Neural cell (in vitro differentiated cells): ENCODE measurements around the gene TMIGD3. TPM values are rescaled to one million over a fixed set of nuclear protein-coding genes. Genes with fewer than 3 reads are reported as not detected.

Experiments used
- H2AFZ ChIP-seq: fragments of 200-600, 300-800 bp; sonication (generic), shearing (Covaris generic); 2 replicates; pipeline ENCODE4 v1.6.0; 2014; ENCODE audit warnings: low read depth, mild to moderate bottlenecking, antibody characterized with exemption, low read length, moderate library complexity
- H3F3A ChIP-seq: fragments of 200-600 bp; shearing (Covaris generic); 2 replicates; pipeline ENCODE4 v1.6.1; 2016; ENCODE audit warnings: mild to moderate bottlenecking, moderate library complexity, mixed read lengths, antibody characterized with exemption, low read length; ENCODE audit not compliant: insufficient read depth, poor library complexity, severe bottlenecking
- H3K27ac ChIP-seq: fragments of 200-600, 300-800 bp; sonication (generic), shearing (Covaris generic); 2 replicates; pipeline ENCODE4 v1.5.1; 2014; ENCODE audit warnings: mild to moderate bottlenecking, low read length, moderate library complexity
- H3K27me3 ChIP-seq: fragments of 300-800, 200-600 bp; sonication (generic), shearing (Covaris generic); 2 replicates; pipeline ENCODE4 v1.6.0; 2014; ENCODE audit warnings: mild to moderate bottlenecking, low read depth, low read length, moderate library complexity; ENCODE audit not compliant: insufficient read depth
- H3K36me3 ChIP-seq: fragments of 300-800, 200-600 bp; sonication (generic), shearing (Covaris generic); 2 replicates; pipeline ENCODE4 v1.5.1; 2014; ENCODE audit warnings: mild to moderate bottlenecking, antibody characterized with exemption, low read length, moderate library complexity; ENCODE audit not compliant: insufficient read depth
- H3K4me2 ChIP-seq: fragments of 300-800, 200-600 bp; sonication (generic), shearing (Covaris generic); 2 replicates; pipeline ENCODE4 v1.6.0; 2014; ENCODE audit warnings: mild to moderate bottlenecking, low read length
- H3K4me3 ChIP-seq: fragments of 300-800, 200-600 bp; sonication (generic), shearing (Covaris generic); 2 replicates; pipeline ENCODE4 v1.5.1; 2014; ENCODE audit warnings: mild to moderate bottlenecking, low read length, moderate library complexity
- H3K79me2 ChIP-seq: fragments of 200-600 bp; shearing (Covaris generic); replicated peaks from 2 replicates; pipeline ENCODE4 v1.6.0; 2014; ENCODE audit warnings: mild to moderate bottlenecking, low read length, moderate library complexity; ENCODE audit not compliant: insufficient read depth
- H3K9ac ChIP-seq: fragments of 300-800, 200-600 bp; sonication (generic), shearing (Covaris generic); 2 replicates; pipeline ENCODE4 v1.6.1; 2016; ENCODE audit warnings: mild to moderate bottlenecking, low read length, mixed read lengths
- H3K9me2 ChIP-seq: fragments of 200-600 bp; shearing (Covaris generic); 2 replicates; pipeline ENCODE4 v1.6.1; 2016; ENCODE audit warnings: mild to moderate bottlenecking, low read length, mixed read lengths; ENCODE audit not compliant: insufficient read depth
- H3K9me3 ChIP-seq: fragments of 200-600, 300-800 bp; sonication (generic), shearing (Covaris generic); 2 replicates; pipeline ENCODE4 v1.6.1; 2016; ENCODE audit warnings: mild to moderate bottlenecking, mixed run types, low read length, moderate library complexity, mixed read lengths
- H4K20me1 ChIP-seq: fragments of 200-600 bp; shearing (Covaris generic); 2 replicates; pipeline ENCODE4 v1.6.1; 2016; ENCODE audit warnings: mild to moderate bottlenecking, mixed run types; ENCODE audit not compliant: insufficient read depth
- CTCF ChIP-seq: fragments of 450-650 bp; IDR thresholded peaks from 2 replicates; pipeline ENCODE4 v1.5.1; 2014; ENCODE audit warnings: antibody characterized with exemption, mild to moderate bottlenecking, moderate library complexity; ENCODE audit not compliant: poor library complexity, severe bottlenecking
- EP300 ChIP-seq: fragments of 450-650 bp; conservative IDR thresholded peaks from 2 replicates; pipeline ENCODE4 v1.6.1; 2014; ENCODE audit warnings: antibody characterized with exemption, mild to moderate bottlenecking, moderate library complexity; ENCODE audit not compliant: poor library complexity, severe bottlenecking
- EZH2 ChIP-seq: fragments of 200-600, 300-800 bp; shearing (Covaris generic), sonication (generic); IDR thresholded peaks from 2 replicates; pipeline ENCODE4 v1.6.1; 2014; ENCODE audit warnings: antibody characterized with exemption, low read length, borderline replicate concordance, mild to moderate bottlenecking; ENCODE audit not compliant: insufficient read depth, poor library complexity, severe bottlenecking
- MXI1 ChIP-seq: fragments of 450-650 bp; conservative IDR thresholded peaks from 2 replicates; pipeline ENCODE4 v1.6.1; 2014; ENCODE audit warnings: antibody characterized with exemption, mild to moderate bottlenecking; ENCODE audit not compliant: poor library complexity, severe bottlenecking
- POLR2AphosphoS5 ChIP-seq: IDR thresholded peaks from 2 replicates; pipeline ENCODE4 v1.6.1; 2012
- RAD21 ChIP-seq: fragments of 450-650 bp; conservative IDR thresholded peaks from 2 replicates; pipeline ENCODE4 v1.6.1; 2014; ENCODE audit warnings: antibody characterized with exemption, mild to moderate bottlenecking, moderate library complexity
- REST ChIP-seq: IDR thresholded peaks from 2 replicates; pipeline ENCODE4 v1.6.1; 2012; ENCODE audit warnings: borderline replicate concordance
- SMC3 ChIP-seq: fragments of 450-650 bp; conservative IDR thresholded peaks from 2 replicates; pipeline ENCODE4 v1.6.1; 2014; ENCODE audit warnings: antibody characterized with exemption, mild to moderate bottlenecking, moderate library complexity; ENCODE audit not compliant: poor library complexity
- TAF1 ChIP-seq: IDR thresholded peaks from 2 replicates; pipeline ENCODE4 v1.6.1; 2012; ENCODE audit warnings: low read depth
- polyA plus RNA-seq: library from polyadenylated mRNA; depleted of rRNA; stranded (reverse); fragments of >200 nt; gene quantifications from 2 replicates; pipeline ENCODE4 v1.2.3, GENCODE V29; 2014

The TMIGD3 gene
- polyA plus RNA-seq, 1 donor from 2014 or later: not detected

GRCh38 chr1:111476761-111477309 is 26.6 kb downstream of the TMIGD3 start:
- no peaks in the 10 kb centered on the region for H4K20me1 ChIP-seq
- H3K9me2 ChIP-seq: no peaks in the 10 kb centered on the region
- H3K79me2 ChIP-seq: no peaks in the 10 kb centered on the region
- H3K9ac ChIP-seq: no peak overlapping the region
- H3F3A ChIP-seq: no peaks in the 10 kb centered on the region
- no peaks in the 10 kb centered on the region for H3K36me3 ChIP-seq
- TF ChIP-seq CTCF (no peak), SMC3 (no peak), RAD21 (no peak)
- no peak overlapping the region for H3K4me3 ChIP-seq
- H3K9me3 ChIP-seq: no peaks in the 10 kb centered on the region
- H2AFZ ChIP-seq: no peak overlapping the region
- H3K4me2 ChIP-seq: no peak overlapping the region
- no peak overlapping the region for H3K27ac ChIP-seq
- H3K27me3 ChIP-seq: no peaks in the 10 kb centered on the region

- Histone ChIP-seq H3K27me3 (no peaks in the 10 kb centered on the region), H3F3A (no peaks in the 10 kb centered on the region), H4K20me1 (no peaks in the 10 kb centered on the region), H3K36me3 (no peaks in the 10 kb centered on the region), H3K9ac (no peak overlapping the region), H3K4me3 (no peak overlapping the region), H3K9me2 (no peaks in the 10 kb centered on the region), H3K4me2 (no peak overlapping the region), H3K9me3 (no peaks in the 10 kb centered on the region), H3K79me2 (no peaks in the 10 kb centered on the region), H3K27ac (no peak overlapping the region), H2AFZ (no peak overlapping the region)
- TF ChIP-seq CTCF (no peak), REST (no peak), RAD21 (no peak), MXI1 (no peak), SMC3 (no peak), TAF1 (no peak), EP300 (no peak), EZH2 (no peak), POLR2AphosphoS5 (no peak)
Observed at GRCh38 chr1:111476214-111476613, 27.2 kb downstream of the TMIGD3 start.
